OCI-LY3 (cell line): Measurements from ENCODE around the gene COL6A5.

Experiments
- EZH2phosphoT487 ChIP-seq: fragments of 200-600 bp; shearing (Covaris generic); IDR thresholded peaks from 2 replicates; pipeline ENCODE4 v1.6.1; 2018; ENCODE audit warnings: antibody characterized with exemption, mixed run types, low read depth
- TF ChIP-seq, protein P1 (sequence below): fragments of 200-600, 300-600 bp; sonication (generic); IDR thresholded peaks from 2 replicates; pipeline ENCODE4 v1.5.1; 2014; ENCODE audit warnings: antibody characterized with exemption, low read length, low read depth

DNA sequence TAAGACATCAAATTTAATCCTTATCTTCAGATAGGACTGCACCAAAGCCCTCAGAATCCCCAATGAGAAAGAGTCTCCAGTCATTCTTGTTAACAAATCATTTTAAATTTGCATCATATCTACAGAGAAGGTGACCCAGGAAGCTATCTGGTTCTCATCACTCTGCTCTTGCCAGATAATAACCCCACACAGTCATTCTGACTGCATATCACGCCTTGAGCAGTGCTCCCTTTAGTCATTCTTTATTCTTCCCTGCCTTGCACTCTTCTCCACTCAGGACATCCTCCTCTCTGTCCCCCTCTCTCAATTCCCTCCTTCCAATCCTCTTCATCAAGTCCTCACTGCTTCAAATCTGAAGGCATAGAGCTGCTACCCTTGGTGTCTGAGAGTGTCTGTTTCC is 87.8 kb downstream of the COL6A5 start:
- TF ChIP-seq EZH2phosphoT487: no peak
- TF ChIP-seq, protein P1, sequence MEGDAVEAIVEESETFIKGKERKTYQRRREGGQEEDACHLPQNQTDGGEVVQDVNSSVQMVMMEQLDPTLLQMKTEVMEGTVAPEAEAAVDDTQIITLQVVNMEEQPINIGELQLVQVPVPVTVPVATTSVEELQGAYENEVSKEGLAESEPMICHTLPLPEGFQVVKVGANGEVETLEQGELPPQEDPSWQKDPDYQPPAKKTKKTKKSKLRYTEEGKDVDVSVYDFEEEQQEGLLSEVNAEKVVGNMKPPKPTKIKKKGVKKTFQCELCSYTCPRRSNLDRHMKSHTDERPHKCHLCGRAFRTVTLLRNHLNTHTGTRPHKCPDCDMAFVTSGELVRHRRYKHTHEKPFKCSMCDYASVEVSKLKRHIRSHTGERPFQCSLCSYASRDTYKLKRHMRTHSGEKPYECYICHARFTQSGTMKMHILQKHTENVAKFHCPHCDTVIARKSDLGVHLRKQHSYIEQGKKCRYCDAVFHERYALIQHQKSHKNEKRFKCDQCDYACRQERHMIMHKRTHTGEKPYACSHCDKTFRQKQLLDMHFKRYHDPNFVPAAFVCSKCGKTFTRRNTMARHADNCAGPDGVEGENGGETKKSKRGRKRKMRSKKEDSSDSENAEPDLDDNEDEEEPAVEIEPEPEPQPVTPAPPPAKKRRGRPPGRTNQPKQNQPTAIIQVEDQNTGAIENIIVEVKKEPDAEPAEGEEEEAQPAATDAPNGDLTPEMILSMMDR: no peak
